ENCODE results near the gene NOL3. TPM values are rescaled to one million over a fixed set of nuclear protein-coding genes. Genes with fewer than 3 reads are reported as not detected.

Gene NOL3
- total and polyA plus RNA-seq, 9 of the 15 experiments (the other 6 are each of a cell fraction or from before 2014, with no cell fraction given), result 0.45 to 14.0 (median 5.4) TPM

DNA sequence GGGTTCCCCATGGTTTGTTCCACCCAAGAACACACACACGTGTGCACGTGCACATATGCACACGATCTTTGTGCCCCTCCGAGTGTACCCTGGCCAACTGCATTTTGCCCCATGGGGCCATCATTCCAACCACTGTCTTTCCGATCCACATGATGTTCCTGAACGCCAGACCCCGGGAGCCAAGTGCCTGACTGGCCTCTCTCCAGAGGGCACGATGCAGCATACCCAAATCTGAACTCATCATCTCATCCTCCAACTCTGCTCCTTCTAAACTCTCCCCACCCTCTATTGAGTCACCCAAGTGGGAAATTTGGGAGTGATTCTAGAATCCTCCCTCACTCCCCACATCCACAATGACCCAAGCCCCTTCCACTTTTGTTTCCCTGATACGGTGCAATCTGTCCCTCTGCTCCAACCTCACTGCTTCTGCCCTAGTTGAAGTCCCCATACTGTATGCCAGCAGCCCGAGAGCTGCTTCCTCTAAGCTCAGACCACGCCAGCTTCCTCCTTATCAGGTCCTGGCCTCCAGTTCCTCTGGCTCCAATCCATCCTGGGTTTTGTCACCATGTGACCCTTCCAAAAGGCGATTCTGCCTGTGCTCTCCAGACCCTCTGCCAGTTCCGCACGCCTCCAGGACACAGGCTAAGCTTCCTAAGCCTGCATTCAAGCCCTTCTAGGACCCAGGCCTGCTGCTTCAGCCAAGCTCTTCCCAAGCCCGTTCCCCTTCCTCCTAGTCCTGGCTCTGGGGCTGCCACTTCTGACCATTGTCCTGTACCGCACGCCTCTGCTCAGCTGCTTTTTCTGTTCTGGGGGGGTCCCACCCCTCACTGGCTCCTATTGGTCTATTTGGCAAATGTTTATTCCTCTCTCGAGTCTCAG is 46.5 kb downstream of the NOL3 start (continued):
- TF ChIP-seq, protein P1, sequence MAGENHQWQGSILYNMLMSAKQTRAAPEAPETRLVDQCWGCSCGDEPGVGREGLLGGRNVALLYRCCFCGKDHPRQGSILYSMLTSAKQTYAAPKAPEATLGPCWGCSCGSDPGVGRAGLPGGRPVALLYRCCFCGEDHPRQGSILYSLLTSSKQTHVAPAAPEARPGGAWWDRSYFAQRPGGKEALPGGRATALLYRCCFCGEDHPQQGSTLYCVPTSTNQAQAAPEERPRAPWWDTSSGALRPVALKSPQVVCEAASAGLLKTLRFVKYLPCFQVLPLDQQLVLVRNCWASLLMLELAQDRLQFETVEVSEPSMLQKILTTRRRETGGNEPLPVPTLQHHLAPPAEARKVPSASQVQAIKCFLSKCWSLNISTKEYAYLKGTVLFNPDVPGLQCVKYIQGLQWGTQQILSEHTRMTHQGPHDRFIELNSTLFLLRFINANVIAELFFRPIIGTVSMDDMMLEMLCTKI (IDR thresholded peaks at IDR 0.05; ENCODE audit: partially characterized antibody), result no peak
- peak; percentile 76 for TF ChIP-seq NFIC (IDR thresholded peaks at IDR 0.05)
- TF ChIP-seq, protein P2, sequence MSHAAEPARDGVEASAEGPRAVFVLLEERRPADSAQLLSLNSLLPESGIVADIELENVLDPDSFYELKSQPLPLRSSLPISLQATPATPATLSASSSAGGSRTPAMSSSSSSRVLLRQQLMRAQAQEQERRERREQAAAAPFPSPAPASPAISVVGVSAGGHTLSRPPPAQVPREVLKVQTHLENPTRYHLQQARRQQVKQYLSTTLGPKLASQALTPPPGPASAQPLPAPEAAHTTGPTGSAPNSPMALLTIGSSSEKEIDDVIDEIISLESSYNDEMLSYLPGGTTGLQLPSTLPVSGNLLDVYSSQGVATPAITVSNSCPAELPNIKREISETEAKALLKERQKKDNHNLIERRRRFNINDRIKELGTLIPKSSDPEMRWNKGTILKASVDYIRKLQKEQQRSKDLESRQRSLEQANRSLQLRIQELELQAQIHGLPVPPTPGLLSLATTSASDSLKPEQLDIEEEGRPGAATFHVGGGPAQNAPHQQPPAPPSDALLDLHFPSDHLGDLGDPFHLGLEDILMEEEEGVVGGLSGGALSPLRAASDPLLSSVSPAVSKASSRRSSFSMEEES (CRISPR knock-in tag; IDR thresholded peaks at IDR 0.05), result 0 out of 2 replicates have a peak, but pooled peaks have one; percentile 8
- TF ChIP-seq CTBP1 (IDR thresholded peaks at IDR 0.05; ENCODE audit: borderline replicate concordance), result peak; percentile 65; the same call in 1 of the 2 replicates
- TF ChIP-seq, protein P3, sequence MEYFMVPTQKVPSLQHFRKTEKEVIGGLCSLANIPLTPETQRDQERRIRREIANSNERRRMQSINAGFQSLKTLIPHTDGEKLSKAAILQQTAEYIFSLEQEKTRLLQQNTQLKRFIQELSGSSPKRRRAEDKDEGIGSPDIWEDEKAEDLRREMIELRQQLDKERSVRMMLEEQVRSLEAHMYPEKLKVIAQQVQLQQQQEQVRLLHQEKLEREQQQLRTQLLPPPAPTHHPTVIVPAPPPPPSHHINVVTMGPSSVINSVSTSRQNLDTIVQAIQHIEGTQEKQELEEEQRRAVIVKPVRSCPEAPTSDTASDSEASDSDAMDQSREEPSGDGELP (CRISPR knock-in tag; IDR thresholded peaks at IDR 0.05; ENCODE audit: borderline replicate concordance), result peak; percentile 66; the same call in 1 of the 2 replicates
- TF ChIP-seq ZSCAN29 (IDR thresholded peaks at IDR 0.05), result no peak
- TF ChIP-seq, protein P4, sequence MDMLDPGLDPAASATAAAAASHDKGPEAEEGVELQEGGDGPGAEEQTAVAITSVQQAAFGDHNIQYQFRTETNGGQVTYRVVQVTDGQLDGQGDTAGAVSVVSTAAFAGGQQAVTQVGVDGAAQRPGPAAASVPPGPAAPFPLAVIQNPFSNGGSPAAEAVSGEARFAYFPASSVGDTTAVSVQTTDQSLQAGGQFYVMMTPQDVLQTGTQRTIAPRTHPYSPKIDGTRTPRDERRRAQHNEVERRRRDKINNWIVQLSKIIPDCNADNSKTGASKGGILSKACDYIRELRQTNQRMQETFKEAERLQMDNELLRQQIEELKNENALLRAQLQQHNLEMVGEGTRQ (CRISPR knock-in tag; IDR thresholded peaks at IDR 0.05), result peak; percentile 76
- 0 out of 2 replicates have a peak, but pooled peaks have one; percentile 35 for TF ChIP-seq TAF7 (tag; IDR thresholded peaks at IDR 0.05)
- TF ChIP-seq, protein P5, sequence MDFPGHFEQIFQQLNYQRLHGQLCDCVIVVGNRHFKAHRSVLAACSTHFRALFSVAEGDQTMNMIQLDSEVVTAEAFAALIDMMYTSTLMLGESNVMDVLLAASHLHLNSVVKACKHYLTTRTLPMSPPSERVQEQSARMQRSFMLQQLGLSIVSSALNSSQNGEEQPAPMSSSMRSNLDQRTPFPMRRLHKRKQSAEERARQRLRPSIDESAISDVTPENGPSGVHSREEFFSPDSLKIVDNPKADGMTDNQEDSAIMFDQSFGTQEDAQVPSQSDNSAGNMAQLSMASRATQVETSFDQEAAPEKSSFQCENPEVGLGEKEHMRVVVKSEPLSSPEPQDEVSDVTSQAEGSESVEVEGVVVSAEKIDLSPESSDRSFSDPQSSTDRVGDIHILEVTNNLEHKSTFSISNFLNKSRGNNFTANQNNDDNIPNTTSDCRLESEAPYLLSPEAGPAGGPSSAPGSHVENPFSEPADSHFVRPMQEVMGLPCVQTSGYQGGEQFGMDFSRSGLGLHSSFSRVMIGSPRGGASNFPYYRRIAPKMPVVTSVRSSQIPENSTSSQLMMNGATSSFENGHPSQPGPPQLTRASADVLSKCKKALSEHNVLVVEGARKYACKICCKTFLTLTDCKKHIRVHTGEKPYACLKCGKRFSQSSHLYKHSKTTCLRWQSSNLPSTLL (IDR thresholded peaks at IDR 0.05), result no peak
- TF ChIP-seq RBBP5 (IDR thresholded peaks at IDR 0.05; ENCODE audit: borderline replicate concordance, insufficient read depth, low read length, poor library complexity, severe bottlenecking), result peak; percentile 21
- TF ChIP-seq SMARCA4 (IDR thresholded peaks at IDR 0.05), result peak; percentile 38; the same call in 1 of the 2 replicates
- TF ChIP-seq HIVEP1 (CRISPR knock-in tag; IDR thresholded peaks at IDR 0.05), result no peak
- TF ChIP-seq, protein P6, sequence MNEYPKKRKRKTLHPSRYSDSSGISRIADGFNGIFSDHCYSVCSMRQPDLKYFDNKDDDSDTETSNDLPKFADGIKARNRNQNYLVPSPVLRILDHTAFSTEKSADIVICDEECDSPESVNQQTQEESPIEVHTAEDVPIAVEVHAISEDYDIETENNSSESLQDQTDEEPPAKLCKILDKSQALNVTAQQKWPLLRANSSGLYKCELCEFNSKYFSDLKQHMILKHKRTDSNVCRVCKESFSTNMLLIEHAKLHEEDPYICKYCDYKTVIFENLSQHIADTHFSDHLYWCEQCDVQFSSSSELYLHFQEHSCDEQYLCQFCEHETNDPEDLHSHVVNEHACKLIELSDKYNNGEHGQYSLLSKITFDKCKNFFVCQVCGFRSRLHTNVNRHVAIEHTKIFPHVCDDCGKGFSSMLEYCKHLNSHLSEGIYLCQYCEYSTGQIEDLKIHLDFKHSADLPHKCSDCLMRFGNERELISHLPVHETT (CRISPR knock-in tag; conservative IDR thresholded peaks at IDR 0.05 in 1 of 2, IDR thresholded peaks at IDR 0.05 in 1 of 2), result peak in 1 of 2 experiments; percentile 19; a peak in 1 of 4 replicates
- no peak for TF ChIP-seq ZSCAN32 (CRISPR knock-in tag; IDR thresholded peaks at IDR 0.05)
- TF ChIP-seq POLR2AphosphoS2 (IDR thresholded peaks at IDR 0.05; ENCODE audit: low read length), result no peak
- TF ChIP-seq ATF1 (CRISPR knock-in tag; IDR thresholded peaks at IDR 0.05), result no peak
- peak; percentile 22; the same call in 1 of the 2 replicates for TF ChIP-seq ATF1 (tag; IDR thresholded peaks at IDR 0.05)
- TF ChIP-seq ZFPM2 (CRISPR knock-in tag; IDR thresholded peaks at IDR 0.05), result no peak
- TF ChIP-seq NRF1 (conservative IDR thresholded peaks at IDR 0.05 in 1 of 2, IDR thresholded peaks at IDR 0.05 in 1 of 2), result peak in 1 of 2 experiments; percentile 21; a peak in 1 of 4 replicates
